Measurements from ENCODE around the gene RUFY1. TPM values are rescaled to one million over a fixed set of nuclear protein-coding genes. Genes with fewer than 3 reads are reported as not detected.

RUFY1 gene
- total and polyA plus RNA-seq, 10 of the 15 experiments (the other 5 are each of a cell fraction or from before 2014, with no cell fraction given) = 5.7 to 36.3 (median 24.5) TPM

- Histone ChIP-seq H4K20me1 (ENCODE audit: control insufficient read depth, insufficient read depth) (peaks cover 10% of the 10 kb centered on the region; the same call in 1 of the 2 replicates), H3K27ac (ENCODE audit: control insufficient read depth, insufficient read depth) (no peak overlapping the region), H3K4me2 (ENCODE audit: control insufficient read depth, insufficient read depth) (no peak overlapping the region), H3K9me3 (replicated peaks; ENCODE audit: control insufficient read depth, insufficient read depth, low read length) (no peaks in the 10 kb centered on the region), H3K4me3 (no peak overlapping the region), H3K79me2 (ENCODE audit: control insufficient read depth, insufficient read depth, low read length) (peaks cover 23% of the 10 kb centered on the region), H2AFZ (ENCODE audit: control insufficient read depth, low read depth, low read length) (no peak overlapping the region), H3K4me1 (ENCODE audit: control insufficient read depth, insufficient read depth, low read length) (no peaks in the 10 kb centered on the region), H3K36me3 (ENCODE audit: control insufficient read depth in 2 of 2, insufficient read depth in 2 of 2, low read length in 1 of 2) (peaks cover 33 to 36% of the 10 kb centered on the region in 2 experiments), H3K9ac (ENCODE audit: control insufficient read depth, insufficient read depth, low read length) (no peak overlapping the region), H3K27me3 (replicated peaks in 1 of 2; ENCODE audit: control insufficient read depth in 2 of 2, insufficient read depth in 2 of 2, low read length in 1 of 2) (no peaks in the 10 kb centered on the region)
- FAIRE-seq (no peak), DNase-seq (ENCODE audit: low read depth, low spot score) (no peak), ATAC-seq (no peak)
- CTCF ChIA-PET = interaction anchor here (1.3 kb wide), 1 partner anchor 9 kb away, joined by 4 read pairs; the partner anchor contains the start of gene HNRNPH1
- 87% methylated on average over 8 of the region's 8 CpGs for WGBS (ENCODE audit: insufficient coverage, insufficient replicate concordance, low lambda C conversion rate, missing lambda C conversion rate)
- intact Hi-C loops (cut with micrococcal nuclease; ENCODE audit: unreplicated experiment) = no loop called here
- TF ChIP-seq POLR2AphosphoS5 (IDR thresholded peaks at IDR 0.05; ENCODE audit: low read length) (peak; percentile 39; the same call in 1 of the 2 replicates), RFX5 (IDR thresholded peaks at IDR 0.05; ENCODE audit: low read depth, low read length) (no peak), CHD1 (IDR thresholded peaks at IDR 0.05; ENCODE audit: low read depth, low read length) (no peak), SREBF1 (IDR thresholded peaks at IDR 0.05; ENCODE audit: low read length) (no peak), MYC (IDR thresholded peaks at IDR 0.05; ENCODE audit: insufficient read depth, insufficient read length, insufficient replicate concordance, low read length, severe bottlenecking) (no peak)
- POLR2A ChIA-PET = interaction anchor here (0.6 to 1.9 kb wide), 5 partner anchors 8 to 431 kb away, joined by 3 to 16 read pairs (median 6); partner anchors contain the start of gene HNRNPH1
- RAD21 ChIA-PET (ENCODE audit: unreplicated experiment) = interaction anchor here (1.8 kb wide), 1 partner anchor 9 kb away, joined by 7 read pairs; the partner anchor contains the start of gene HNRNPH1
- SMC1A ChIA-PET (ENCODE audit: uncharacterized antibody, unreplicated experiment) = interaction anchor here (0.6 kb wide), 2 partner anchors 129 to 263 kb away, joined by 3 read pairs; no protein-coding TSS in a partner anchor
- BruUV-seq (replicated peaks) = no TSS peak
- in situ Hi-C loops (cut with MboI) = no loop called here
Observed at GRCh38 chr5:179614745-179615144, 64.4 kb downstream of the RUFY1 start.

GRCh38 chr5:179615203-179615602, 64.8 kb downstream of the RUFY1 start:
- no peaks in the 10 kb centered on the region for H3K4me1 ChIP-seq (ENCODE audit: control insufficient read depth, insufficient read depth, low read length)
- peaks cover 10% of the 10 kb centered on the region; the same call in 1 of the 2 replicates for H4K20me1 ChIP-seq (ENCODE audit: control insufficient read depth, insufficient read depth)
- peaks cover 28% of the 10 kb centered on the region for H3K79me2 ChIP-seq (ENCODE audit: control insufficient read depth, insufficient read depth, low read length)
- H2AFZ ChIP-seq (ENCODE audit: control insufficient read depth, low read depth, low read length) = no peak overlapping the region
- no peak overlapping the region for H3K4me3 ChIP-seq
- H3K4me2 ChIP-seq (ENCODE audit: control insufficient read depth, insufficient read depth) = no peak overlapping the region
- ATAC-seq (no peak), FAIRE-seq (no peak), DNase-seq (ENCODE audit: low read depth, low spot score) (no peak)
- peaks cover 31 to 39% of the 10 kb centered on the region in 2 experiments for H3K36me3 ChIP-seq (ENCODE audit: control insufficient read depth in 2 of 2, insufficient read depth in 2 of 2, low read length in 1 of 2)
- intact Hi-C loops (cut with micrococcal nuclease; ENCODE audit: unreplicated experiment) = no loop called here
- CTCF ChIA-PET = interaction anchor here (1.3 kb wide), 1 partner anchor 8 kb away, joined by 4 read pairs; the partner anchor contains the start of gene HNRNPH1
- WGBS (ENCODE audit: insufficient coverage, insufficient replicate concordance, low lambda C conversion rate, missing lambda C conversion rate) = 50% methylated on average over 2 of the region's 2 CpGs
- BruUV-seq (replicated peaks) = no TSS peak
- H3K27ac ChIP-seq (ENCODE audit: control insufficient read depth, insufficient read depth) = no peak overlapping the region
- SMC1A ChIA-PET (ENCODE audit: uncharacterized antibody, unreplicated experiment) = no interaction called here
- H3K9ac ChIP-seq (ENCODE audit: control insufficient read depth, insufficient read depth, low read length) = no peak overlapping the region
- in situ Hi-C loops (cut with MboI) = no loop called here
- no peaks in the 10 kb centered on the region for H3K9me3 ChIP-seq (replicated peaks; ENCODE audit: control insufficient read depth, insufficient read depth, low read length)
- RAD21 ChIA-PET (ENCODE audit: unreplicated experiment) = interaction anchor here (0.6 to 1.8 kb wide), 2 partner anchors 8 to 10 kb away, joined by 3 to 7 read pairs; partner anchors contain the start of gene HNRNPH1
- POLR2A ChIA-PET = interaction anchor here (0.6 kb wide), 1 partner anchor 89 kb away, joined by 4 read pairs; no protein-coding TSS in a partner anchor
- no peaks in the 10 kb centered on the region for H3K27me3 ChIP-seq (replicated peaks in 1 of 2; ENCODE audit: control insufficient read depth in 2 of 2, insufficient read depth in 2 of 2, low read length in 1 of 2)
- TF ChIP-seq ZBED1 (IDR thresholded peaks at IDR 0.05; ENCODE audit: borderline replicate concordance) = no peak
- TF ChIP-seq ZBTB40 (IDR thresholded peaks at IDR 0.05; ENCODE audit: borderline replicate concordance) = no peak
- no peak for TF ChIP-seq NR2C1 (IDR thresholded peaks at IDR 0.05)
- no peak for TF ChIP-seq SP1 (IDR thresholded peaks at IDR 0.05; ENCODE audit: low read depth, low read length)
- TF ChIP-seq SMAD1 (IDR thresholded peaks at IDR 0.05; ENCODE audit: low read depth, partially characterized antibody) = no peak
- no peak for TF ChIP-seq USF2 (IDR thresholded peaks at IDR 0.05; ENCODE audit: borderline replicate concordance, low read depth, low read length)
- no peak for TF ChIP-seq ZNF24 (IDR thresholded peaks at IDR 0.05)
- no peak for TF ChIP-seq YY1 (IDR thresholded peaks at IDR 0.05; ENCODE audit: low read depth, low read length)
- TF ChIP-seq GABPA (IDR thresholded peaks at IDR 0.05; ENCODE audit: low read depth) = no peak

All from GM12878 (cell line).